Central memory CD4-positive, alpha-beta T cell (primary cell): ENCODE results near the gene TBC1D30.
"Not testable (repeated sequence)": the region's sequence is repeated elsewhere in the genome, so short reads cannot be mapped to it uniquely, and the experiment has no call there.

Source experiments
- DNase-seq: peaks from one replicate; pipeline ENCODE4 v3.0.0; 2022
- total RNA-seq, 3 experiments: gene quantifications; one replicate each; lab custom pipeline; 2026; lab: John Stamatoyannopoulos, UW

TBC1D30 gene
- 0 to 0.58 (median 0.14) reads per million in 3 experiments for total RNA-seq

GRCh38 chr12:64824500-64825142 lies at the start of gene TBC1D30:
Gene TBC1D30, plus strand, starts transcription at chr12:64824647. Its CDS starts 233 bp downstream, at chr12:64824880.
- DNase-seq = no peak

GRCh38 chr12:64775147-64775736 lies 49.2 kb upstream of the TBC1D30 start:
- DNase-seq = not testable (repeated sequence)

GRCh38 chr12:64779354-64779974 lies 45.0 kb upstream of the TBC1D30 start:
- DNase-seq = no peak

- DNase-seq = no peak
Observed at GRCh38 chr12:64780132-64780530, 44.3 kb upstream of the TBC1D30 start.

GRCh38 chr12:64780531-64781279 lies 43.7 kb upstream of the TBC1D30 start:
- no peak for DNase-seq

GRCh38 chr12:64781280-64782190 lies 42.9 kb upstream of the TBC1D30 start:
- no peak for DNase-seq

GRCh38 chr12:64782191-64782876 lies 42.1 kb upstream of the TBC1D30 start:
- no peak for DNase-seq

GRCh38 chr12:64785838-64786237 lies 38.6 kb upstream of the TBC1D30 start:
- DNase-seq = no peak

- no peak for DNase-seq
Observed at GRCh38 chr12:64790166-64790565, 34.3 kb upstream of the TBC1D30 start.

- no peak for DNase-seq
Observed at GRCh38 chr12:64791036-64791435, 33.4 kb upstream of the TBC1D30 start.

GRCh38 chr12:64792128-64792527 lies 32.3 kb upstream of the TBC1D30 start:
- DNase-seq = no peak

- DNase-seq = no peak
Observed at GRCh38 chr12:64793610-64794009, 30.8 kb upstream of the TBC1D30 start.

- DNase-seq = no peak
Observed at GRCh38 chr12:64794305-64794704, 30.1 kb upstream of the TBC1D30 start.

GRCh38 chr12:64796205-64796845 lies 28.1 kb upstream of the TBC1D30 start:
- DNase-seq = peak; percentile 52

- no peak for DNase-seq
Observed at GRCh38 chr12:64797156-64797555, 27.3 kb upstream of the TBC1D30 start.

- no peak for DNase-seq
Observed at GRCh38 chr12:64798165-64798564, 26.3 kb upstream of the TBC1D30 start.

GRCh38 chr12:64800640-64801039 lies 23.8 kb upstream of the TBC1D30 start:
- no peak for DNase-seq

- no peak for DNase-seq
Observed at GRCh38 chr12:64801381-64801780, 23.1 kb upstream of the TBC1D30 start.

GRCh38 chr12:64802180-64802775 lies 22.2 kb upstream of the TBC1D30 start:
- DNase-seq = peak; percentile 36

GRCh38 chr12:64806173-64806572 lies 18.3 kb upstream of the TBC1D30 start:
- DNase-seq = no peak
